ENCODE data around the gene KIF26A. TPM values are rescaled to one million over a fixed set of nuclear protein-coding genes. Genes with fewer than 3 reads are reported as not detected.

Gene KIF26A
- total RNA-seq, 1 experiment from 2014 or later: not detected

DNA sequence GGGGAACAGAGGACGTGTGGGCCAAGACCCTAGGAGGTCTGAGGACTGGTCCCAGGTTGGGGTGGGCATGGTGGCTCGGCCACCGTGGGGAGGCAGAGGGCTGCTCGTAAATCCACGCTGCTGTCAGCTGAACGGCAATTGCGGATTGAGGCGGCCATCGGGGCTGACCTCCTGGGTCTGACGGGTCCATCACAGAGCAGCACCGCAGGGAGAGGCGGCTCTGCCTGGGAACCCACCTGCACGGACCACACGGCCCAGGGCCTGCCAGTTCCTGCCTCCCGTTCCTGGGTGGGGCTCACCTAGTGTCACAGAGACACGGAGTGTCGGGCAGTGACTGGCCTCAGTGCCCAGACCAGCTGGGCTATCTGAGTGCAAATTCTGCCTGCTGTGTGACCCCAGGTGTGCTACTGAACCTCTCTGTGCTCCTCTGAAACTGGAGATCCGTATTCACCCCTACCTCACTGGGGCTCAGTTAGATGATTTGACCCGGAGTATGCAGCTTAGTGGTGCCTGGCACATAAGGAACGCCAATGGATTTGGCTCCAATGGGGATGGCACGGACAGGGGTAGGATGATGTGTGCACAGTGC is 53.1 kb downstream of the KIF26A start:
- no peak for DNase-seq (ENCODE audit: low spot score)

DNA sequence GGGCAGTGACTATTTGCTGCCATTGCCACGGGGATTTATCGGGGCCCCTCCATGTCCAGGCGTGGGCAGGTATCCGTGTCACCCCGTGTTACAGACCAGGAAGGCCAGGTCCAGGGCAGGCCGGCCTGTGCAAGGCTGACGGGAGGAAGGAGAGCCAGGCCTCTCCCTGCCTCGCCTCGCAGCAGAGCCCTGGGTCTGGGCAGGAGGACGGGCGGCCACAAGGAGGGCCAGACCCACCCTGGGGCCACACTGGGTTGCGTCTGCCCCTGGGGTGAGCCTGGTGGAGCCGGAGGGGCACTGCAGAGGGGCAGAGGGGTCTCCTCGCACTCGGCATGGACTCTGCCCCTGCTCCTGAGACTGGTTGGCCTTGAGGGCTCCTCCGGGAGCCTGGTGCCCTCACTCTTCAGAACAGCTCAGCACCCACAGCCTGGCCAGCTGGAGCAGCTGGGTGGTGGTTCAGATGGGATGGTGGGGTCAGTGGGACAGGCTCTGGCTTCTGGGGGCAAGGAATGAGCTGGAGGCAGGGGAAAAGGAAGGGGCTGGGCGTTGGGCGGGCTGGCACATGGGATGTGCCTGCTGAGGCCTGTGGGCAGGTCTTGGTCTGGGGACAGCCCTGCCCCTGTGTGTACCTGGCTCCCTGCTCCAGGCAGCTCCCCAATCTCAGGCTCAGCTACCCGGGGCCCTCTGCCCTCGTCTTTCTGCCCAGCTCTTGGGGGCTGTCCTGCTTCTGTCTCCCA is 53.9 kb downstream of the KIF26A start:
- DNase-seq (ENCODE audit: low spot score): no peak

DNA sequence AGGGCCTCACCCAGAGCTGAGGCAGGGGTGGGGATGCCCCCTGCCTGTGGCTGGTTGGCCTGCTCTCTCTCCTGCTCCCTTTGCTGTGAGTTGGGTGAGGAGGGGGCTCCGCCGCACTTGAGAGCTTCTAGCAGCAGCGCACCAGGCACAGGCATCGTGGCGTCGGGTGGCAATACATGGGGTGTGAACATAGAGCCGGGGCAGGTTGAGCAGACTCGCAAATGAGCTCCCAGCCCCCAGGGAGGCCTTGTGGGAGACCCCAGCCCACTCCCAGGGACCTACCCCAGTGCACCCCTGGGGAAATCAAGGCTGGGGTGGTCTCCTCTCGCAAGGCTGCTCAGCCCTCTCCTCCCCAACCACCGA is 54.5 kb downstream of the KIF26A start:
- DNase-seq (ENCODE audit: low spot score): no peak

DNA sequence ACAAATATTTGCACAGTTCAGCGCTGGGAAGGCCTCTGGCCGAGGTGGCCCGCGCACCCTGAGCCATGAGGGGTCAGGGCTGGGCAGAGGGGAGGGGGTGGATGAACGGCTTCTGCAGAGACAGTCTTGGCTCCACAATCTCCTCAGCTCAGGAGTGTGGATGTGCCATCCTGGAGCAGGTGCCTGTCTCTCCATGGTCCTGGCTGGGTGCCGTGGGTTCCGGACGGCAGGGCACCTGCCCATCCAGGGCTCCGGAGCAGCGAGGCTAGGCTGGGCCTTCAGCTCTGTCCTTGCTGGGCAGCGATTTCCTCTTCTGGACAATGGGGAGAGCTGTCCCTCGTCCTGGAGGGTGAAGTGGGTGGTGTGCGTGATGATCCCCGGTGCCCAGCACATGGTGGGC is 55.6 kb downstream of the KIF26A start:
- no peak for DNase-seq (ENCODE audit: low spot score)

DNA sequence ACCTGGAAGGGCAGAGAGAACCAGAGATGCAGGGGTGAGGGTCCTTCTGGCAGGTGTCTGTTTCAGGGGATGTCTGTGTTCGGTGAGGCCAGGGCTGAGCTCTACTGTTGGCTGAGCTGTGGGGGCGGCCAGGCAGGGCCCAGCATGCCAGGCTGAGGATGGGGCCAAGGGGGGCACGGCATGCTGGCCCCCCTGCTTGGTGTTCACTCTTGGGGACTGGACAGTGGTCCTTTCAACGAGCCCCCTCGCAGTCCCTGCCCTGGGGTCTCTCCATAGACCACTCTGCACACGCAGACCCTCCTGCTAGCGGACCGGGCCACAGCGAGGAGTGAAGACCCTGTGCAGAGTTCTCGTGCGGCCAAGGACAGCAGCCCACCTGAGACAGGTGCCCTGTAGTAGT is 56.3 kb downstream of the KIF26A start:
- DNase-seq (ENCODE audit: low spot score): no peak

DNA sequence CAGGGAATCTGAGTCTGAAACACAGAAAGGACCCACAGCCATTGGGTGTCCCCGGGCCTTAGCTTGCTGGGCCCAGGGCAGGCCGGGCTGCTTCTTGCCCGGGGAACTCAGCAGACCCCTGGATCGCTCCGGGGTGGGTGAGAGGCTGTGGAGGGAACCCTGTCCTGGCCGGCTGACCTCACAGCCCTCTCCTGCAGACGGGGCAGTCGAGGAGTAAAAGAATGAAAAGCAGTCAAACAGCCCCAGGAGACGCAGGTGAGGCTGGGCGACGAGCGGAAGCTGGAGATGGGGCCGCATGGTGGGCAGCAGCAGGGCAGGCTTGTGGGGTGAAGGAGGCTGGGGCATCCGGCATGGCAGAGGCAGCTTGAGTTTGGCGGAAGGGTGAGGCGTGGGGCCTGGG is 57.0 kb downstream of the KIF26A start:
- no peak for DNase-seq (ENCODE audit: low spot score)

DNA sequence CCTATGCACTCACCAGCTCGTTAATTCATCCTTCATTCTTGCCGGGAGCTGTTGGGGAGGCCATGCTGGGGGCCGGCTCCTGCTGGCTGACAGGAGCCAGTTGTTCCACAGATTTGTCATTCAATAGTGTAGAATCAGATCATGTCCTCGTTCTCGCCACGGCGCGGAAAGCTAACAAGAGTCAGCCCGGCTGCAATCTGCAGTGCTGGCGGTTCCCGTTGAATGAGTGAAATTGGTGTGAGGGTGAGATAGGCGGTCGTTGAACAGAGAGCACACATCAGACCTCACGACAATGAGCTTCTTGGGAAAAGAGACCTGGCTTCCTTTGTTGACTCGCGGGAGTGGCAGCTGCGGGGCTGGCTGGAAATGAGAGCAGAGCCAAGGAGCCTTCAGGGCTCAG is 57.5 kb downstream of the KIF26A start:
- no peak for DNase-seq (ENCODE audit: low spot score)

DNA sequence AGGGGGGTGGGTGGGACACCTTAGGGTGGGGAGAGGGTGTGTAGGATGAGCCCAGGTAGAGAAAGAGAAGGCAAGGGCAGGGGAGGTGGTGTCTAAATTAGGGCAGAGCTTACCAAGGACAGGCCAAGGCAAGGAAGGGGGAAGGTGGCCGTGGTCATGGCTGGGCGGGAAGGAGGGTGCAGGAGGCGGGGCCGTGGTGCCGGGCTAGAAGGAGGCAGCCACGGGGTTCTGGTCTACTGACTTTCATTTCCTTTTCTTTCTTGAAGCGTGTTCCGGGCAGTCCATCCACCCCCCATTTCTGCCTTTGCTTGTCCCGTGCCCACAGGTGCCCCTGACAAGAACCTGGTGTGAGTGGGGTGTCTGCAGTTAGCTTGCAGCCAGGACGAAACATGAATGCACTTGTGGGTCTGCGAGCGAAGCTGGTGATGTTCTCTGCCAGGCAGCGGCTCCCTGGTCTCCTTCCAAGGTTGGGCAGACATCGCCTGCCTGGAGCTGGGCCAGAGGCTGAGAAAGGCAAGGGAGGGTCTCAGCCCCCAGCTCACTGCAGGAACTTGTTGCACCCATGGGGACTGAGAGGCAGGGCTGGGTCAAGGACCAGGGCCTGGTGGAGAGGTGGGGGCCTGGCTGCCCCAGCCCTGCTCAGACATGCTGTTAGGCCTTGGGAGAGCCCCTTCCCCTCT is 58.2 kb downstream of the KIF26A start:
- no peak for DNase-seq (ENCODE audit: low spot score)

DNA sequence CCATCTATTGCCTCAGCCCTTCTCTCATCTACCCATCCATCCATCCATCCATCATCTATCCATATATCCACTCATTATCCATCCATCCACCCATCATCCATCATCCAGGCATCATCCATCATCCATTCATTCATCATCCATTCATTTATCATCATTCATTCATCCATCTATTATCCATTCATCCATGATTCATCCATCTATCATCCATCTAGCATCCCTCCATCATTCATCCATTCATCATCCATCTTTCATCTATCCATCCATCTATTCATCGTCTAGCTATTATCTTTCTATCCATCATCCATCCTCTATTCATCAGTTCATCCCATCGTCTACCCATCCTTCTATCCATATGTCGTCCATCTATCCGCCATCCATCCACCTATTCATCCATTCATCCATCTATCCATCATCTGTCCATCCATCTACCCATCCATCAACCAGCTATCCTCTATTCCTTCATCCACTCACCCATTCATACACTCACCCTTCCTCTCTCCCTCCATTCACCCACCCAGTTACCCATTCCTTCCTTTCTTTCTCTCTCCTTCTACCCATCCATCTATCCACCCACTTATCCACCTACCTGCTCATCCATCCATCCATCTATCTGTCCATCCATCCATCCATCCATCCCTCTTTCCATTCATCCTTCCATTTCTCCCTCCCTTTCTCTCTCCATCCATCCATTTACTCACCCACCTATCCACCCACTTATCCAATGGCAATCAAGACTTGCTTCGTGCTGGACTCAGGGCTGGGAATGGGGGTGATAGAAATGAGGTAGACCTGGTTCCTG is 59.3 kb downstream of the KIF26A start:
- no peak for DNase-seq (ENCODE audit: low spot score)

DNA sequence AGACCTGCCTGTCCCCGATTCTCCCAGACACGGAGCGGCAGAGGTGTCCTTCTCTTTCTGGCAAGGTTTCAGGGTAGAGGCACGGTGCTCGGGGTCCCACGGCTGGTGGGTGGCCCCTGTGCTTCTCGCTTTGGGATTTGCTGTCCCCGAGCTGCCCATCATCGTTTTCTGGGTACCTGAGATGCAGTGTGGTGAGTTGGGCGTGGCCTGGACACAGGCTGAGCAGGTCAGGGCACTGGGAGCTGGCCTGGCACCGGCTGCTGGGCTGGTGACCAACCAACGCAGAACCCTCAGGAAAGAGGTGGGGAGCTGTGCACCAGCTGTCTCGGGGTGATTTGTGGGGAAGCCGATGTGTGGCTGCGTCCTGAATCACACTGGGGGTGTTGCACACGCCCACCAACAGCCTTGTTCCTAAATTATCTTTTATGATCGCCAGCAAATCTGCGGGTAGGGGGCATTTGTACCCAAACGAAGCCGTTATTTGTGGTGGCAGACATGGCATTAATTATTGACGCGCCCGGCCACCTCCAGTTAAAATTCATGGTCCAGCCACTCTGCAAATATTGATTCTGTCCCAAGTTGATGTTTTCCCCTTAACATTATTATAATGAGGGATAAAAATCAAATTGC is 61.0 kb downstream of the KIF26A start:
- no peak for DNase-seq (ENCODE audit: low spot score)

DNA sequence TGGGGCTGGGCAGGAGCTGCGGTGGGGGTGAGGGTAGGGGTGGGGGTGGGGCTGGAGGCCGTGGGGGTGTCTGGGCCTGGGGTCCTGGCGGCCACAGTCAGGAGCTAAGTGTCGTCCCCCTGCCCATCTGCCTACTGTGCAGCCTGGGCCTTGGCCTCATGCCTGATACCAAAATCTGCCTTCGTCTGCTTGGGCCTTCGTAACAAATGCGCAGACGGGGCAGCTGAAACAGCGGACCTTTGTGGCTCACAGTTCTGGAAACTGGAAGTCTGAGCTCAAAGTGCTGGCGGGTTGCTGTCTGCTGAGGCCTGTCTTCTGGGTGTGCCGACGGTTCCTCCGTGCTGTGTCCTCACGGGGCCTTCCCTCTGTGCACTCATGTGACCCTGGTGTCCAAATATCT is 61.7 kb downstream of the KIF26A start:
- no peak for DNase-seq (ENCODE audit: low spot score)

DNA sequence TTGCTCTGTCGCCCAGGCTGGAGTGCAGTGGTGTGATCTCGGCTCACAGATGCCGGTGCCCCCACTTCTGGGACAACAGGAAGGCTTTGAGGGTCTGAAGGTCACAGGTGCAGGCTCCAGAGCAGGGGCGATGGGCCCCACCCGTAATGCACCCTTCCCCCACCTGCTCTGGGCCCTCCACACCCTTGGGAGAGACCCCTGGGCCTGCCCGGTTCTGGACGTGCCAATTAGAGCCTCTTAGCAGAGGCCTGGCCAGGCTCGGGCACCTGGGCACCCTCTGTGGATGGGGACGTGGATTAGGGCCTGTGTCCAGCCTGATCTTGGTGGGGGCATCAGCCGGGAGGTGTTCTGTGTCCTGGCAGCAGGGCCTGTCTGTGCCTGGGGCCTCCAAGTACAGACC is 62.2 kb downstream of the KIF26A start:
- DNase-seq (ENCODE audit: low spot score): no peak

DNA sequence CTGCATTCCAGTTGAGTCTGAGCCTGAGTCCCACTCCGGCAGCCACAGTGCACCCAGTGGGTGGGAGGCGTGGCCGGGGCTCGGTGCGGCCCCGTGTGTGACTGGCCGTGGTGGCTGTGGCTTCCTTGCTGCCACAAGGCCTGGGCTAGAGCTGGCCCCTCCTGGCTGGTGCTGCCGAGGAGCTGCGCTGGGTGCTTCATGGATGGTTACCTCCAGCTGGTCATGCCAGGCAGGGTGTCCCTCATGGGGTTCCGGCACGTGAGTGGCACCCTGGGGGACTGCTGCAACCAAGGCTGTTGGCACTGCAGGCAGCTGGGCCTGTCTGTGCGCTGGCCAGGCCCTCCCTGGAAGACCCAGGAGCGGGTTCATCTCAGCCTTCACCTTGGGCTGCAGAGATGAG is 62.7 kb downstream of the KIF26A start:
- no peak for DNase-seq (ENCODE audit: low spot score)

DNA sequence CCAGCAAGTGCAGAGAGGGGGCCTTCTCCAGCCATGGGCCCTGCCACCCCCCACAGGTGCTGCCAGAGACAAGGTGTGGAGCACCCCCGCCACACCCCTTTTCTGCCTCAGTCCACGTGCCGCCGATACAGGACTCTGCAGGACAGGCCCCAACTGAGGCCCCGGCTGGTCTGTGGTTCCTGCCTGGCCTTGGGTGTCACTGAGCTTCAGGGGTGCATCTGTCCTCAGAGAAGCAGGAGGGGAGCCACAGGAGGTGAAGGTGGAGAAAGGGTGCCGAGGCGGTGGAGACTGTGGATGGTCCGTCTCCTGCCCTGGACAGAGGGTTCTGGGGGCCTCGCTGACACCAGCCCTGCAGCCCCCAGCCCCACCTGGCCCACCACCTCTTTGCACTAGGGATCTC is 63.1 kb downstream of the KIF26A start:
- no peak for DNase-seq (ENCODE audit: low spot score)

DNA sequence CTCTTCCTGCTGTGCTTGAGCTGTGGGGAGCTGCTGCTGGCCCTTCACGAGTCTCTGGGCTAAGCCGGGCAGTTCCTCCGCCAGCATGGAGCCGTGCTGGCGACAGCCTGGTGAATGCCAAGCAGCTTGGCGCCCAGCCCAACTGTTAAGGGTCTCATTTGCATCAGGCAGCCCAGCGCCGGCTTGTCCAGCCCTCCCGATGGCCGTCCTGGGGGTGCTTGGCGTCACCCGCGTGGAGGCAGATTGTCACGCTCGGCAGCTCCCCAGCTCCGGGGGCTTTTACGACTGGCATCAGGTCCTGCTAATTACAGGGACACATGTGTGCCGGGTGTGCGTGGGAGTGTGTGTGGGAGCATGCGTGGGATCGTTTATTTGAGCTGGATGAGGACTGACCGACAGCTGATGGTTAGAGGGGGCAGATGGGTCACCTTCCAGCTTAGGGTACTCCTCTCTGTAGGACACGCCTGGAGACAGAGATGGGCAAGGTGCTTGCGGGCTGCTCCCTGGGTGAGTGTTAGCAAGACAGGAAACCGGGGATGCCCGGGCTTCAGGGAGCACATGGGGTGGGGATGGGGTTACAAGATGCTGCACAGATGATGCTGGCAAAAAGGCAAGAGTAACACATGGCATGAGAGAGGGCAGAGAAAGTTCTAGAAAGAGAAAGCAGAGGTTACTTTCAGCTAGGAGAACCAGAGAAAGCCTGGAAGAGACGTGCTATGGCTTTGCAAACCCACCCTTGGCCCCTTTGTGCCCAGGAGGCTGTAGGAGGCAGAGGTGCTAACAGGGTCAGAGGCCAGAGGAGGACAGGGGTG is 64.1 kb downstream of the KIF26A start:
- DNase-seq (ENCODE audit: low spot score): no peak

DNA sequence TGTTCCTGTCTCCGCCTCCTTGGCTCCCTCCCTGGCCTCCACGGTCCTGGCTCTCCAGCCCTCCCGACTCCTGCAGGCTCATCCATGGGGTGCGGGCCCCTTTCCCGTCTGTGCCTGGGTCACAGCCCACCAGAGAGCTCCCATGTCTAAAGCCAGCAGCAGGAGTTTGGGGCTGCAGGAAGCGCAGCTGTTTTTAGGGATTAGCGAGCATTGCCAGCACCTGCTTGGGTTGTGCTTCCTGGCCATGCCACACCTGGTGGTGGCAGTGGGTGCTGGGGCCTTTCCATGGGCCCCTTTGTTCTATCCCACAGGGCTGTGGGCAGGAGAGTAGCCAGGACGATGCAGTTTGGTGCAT is 64.7 kb downstream of the KIF26A start:
- DNase-seq (ENCODE audit: low spot score): no peak

DNA sequence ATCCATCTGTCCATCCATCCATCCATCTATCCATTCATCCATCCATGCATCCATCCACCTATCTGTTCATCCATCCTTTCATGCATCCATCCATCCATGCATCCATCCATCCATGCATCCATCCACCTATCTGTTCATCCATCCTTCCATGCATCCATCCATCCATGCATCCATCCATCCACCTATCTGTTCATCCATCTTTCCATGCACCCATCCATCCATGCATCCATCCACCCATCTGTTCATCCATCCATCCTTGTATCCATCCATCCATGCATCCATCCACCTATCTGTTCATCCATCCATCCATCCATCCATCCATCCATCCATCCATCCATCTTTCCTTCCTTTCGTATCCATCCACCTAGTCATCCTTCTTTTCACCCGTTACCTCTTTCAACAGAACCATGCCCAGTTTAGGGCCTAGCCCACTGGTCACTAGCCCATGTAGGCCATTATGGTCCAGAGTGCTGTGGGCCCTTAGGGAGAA is 66.3 kb downstream of the KIF26A start:
- DNase-seq (ENCODE audit: low spot score): no peak

DNA sequence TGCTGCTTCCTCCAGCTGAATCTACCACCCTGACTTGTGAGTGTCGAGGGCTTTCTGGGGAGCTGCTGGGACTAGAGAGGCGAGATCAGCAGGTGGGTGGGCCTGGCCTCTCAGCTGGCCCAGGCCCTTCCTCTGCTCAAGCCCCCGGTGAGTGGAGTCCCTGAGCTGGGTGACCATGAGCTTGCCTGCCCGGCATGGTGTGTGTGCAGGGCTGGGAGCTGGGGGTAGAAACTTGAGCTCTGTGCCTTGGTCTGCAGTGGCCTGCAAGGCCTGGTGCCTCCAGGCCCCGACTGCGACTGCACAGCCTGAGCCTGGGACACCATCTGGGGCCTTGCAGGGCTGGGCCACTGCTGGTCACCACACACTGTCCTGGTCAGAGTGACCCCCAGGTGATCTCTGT is 67.4 kb downstream of the KIF26A start:
- no peak for DNase-seq (ENCODE audit: low spot score)

DNA sequence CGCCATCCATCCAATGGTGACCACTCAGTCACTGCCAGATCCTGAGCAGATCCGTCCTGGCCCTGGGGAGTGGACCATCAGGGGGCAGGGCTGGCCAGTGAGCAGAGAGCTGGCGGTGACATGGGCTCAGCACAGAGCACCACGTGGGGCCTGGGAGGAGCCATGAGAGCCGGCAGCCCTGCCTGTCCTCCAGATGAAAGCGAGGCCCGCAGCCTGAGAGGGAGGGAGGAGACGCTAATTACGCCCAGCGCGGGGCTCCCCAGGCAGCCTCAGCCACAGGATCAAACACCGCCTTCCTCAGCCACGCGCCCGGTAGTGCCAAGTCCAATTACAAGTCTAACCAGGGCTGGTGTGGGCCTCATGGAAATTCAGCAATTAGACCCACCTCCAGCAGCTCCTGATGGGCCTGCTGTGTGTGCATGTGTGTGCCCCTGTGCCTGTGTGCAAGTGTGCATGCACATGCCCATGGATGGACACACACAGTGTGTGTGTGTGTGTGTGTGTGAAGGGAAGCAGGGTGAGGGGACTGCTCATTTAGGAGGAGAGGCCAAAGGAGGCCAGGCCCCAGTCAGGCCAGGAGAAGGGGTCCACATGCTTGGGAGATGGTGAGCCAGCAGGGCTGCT is 68.0 kb downstream of the KIF26A start:
- DNase-seq (ENCODE audit: low spot score): no peak
